Measurements from ENCODE around the gene BRSK2.
"Not testable (repeated sequence)": the region's sequence is repeated elsewhere in the genome, so short reads cannot be mapped to it uniquely, and the experiment has no call there.

The BRSK2 gene

GRCh38 chr11:1354125-1354938, 35.4 kb upstream of the BRSK2 start:
- DNase-seq = no peak

DNA sequence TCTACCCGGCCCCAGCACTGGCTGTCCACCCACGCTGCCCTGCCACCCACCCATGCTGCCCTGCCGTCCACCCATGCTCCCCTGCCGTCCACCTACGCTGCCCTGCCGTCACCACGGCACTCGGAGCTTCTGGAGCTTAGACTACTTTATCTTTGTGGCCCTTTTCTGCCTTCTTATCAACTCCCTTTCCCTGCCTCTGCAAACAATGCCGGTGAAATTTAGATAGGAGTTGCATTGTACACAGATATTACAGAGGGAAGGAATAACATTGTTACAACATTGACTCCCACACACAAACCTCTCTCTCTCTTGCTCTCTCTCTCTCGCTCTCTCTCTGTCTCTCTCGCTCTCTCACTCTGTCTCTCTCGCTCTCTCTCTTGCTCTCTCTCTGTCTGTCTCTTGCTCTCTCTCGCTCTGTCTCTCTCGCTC, 33.7 kb upstream of the BRSK2 start:
- DNase-seq = no peak

GRCh38 chr11:1356478-1356960, 33.2 kb upstream of the BRSK2 start:
- no peak for DNase-seq

- no peak for DNase-seq
These were observed 31.4 kb upstream of the BRSK2 start for GRCh38 chr11:1358286-1358685.

- DNase-seq = not testable (repeated sequence)
These were observed 30.8 kb upstream of the BRSK2 start for GRCh38 chr11:1358931-1359330.

DNA sequence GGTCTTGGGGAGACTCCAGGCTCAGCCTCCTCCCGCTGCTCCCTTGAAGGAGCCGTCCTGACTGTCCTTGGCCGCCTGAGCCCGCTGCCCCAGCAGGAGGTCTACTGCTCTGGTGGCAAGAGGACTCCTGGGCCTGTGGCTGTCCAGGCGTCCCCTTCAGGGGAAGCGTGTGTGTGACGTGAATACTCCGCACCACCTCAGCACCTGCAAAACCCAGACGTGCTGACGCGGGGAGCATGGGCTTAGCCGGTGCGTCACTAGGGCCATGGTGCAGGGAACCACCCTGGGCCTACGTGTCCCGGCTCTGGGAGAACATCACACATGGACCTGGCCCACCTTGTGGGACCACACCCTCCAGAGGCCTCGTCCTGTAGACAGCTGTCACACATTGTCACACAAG, 30.2 kb upstream of the BRSK2 start:
- no peak for DNase-seq

GRCh38 chr11:1360181-1360834, 29.4 kb upstream of the BRSK2 start:
- no peak for DNase-seq

- no peak for DNase-seq
These were observed 28.8 kb upstream of the BRSK2 start for GRCh38 chr11:1360835-1361357.

DNA sequence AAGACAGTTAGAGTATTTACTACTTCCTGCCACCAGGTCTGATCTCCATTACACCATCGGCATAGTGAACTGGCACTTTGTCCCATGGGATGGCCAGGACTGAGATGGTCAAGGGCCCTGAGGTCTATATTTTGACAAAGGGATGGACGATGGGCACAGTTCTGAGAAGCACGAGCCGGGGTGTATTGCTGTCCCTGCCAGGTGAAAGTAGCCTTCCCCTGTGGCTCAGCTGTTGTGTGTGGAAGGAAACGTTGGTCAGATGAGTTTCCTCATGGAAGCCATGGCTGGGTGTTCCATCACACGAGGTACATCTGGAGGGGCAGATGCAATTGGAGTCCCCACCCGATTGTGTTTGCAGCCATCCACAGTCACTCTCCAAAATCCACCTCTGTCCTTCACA, 27.9 kb upstream of the BRSK2 start:
- no peak for DNase-seq

DNA sequence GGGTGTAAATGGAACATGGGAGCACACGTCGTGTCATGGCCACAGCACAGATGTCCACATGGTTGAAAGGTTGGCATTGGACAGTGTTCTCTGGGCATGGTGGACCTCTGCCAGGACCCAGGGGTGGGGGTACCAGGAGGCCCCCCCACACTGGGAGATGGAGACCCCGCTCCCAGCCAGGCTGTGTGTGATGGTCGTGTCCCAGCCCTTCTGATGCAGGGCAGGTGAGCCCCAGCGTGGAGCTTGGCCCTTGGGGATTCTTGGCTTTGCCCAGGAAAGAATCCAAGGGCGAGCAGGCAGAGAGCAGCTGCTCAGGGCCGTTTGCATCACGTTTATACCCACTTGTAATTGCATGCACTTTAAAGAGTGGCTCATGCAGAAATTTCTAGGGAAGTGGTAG, 22.0 kb upstream of the BRSK2 start:
- no peak for DNase-seq

DNA sequence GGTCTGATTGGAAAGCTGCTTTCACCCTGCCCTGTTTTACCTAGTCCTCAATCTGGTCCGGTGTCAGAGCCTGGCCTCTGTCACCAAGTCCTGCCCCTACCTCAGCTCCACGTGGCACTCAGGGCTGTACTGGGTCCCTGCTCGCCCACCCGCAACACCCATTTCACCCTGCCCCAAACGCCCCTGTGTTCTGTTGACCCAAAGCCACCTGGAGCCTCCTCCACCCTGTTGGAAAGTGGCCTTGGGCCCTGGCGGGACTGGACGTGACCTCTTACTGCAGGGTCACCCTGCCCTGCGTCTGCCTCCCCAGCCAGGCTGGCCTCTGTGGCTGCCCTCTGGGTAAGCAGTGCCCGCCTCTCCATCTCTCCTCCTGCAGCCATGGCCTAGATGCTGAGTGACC, 21.5 kb upstream of the BRSK2 start:
- no peak for DNase-seq

DNA sequence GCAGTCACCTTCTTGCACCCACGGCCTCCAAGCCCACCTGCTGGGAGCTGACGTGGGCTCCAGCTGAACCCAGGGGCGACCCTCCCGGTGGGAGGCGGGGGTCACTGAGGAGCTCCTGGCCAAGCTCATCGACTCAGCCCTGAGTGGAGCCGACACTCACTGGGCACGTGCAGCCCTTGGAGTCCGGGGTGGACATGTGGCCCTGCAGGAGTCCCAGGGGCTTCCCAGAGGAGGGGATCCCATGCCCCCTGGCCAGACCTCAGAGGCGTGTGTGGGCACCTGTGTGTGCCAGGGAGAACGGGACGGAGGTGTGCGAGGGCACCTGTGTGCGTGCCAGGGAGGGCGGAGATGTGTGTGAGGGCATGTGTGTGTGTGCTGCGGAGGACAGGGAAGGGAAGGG, 20.8 kb upstream of the BRSK2 start:
- no peak for DNase-seq

- no peak for DNase-seq
These were observed 20.2 kb upstream of the BRSK2 start for GRCh38 chr11:1369371-1370005.

DNA sequence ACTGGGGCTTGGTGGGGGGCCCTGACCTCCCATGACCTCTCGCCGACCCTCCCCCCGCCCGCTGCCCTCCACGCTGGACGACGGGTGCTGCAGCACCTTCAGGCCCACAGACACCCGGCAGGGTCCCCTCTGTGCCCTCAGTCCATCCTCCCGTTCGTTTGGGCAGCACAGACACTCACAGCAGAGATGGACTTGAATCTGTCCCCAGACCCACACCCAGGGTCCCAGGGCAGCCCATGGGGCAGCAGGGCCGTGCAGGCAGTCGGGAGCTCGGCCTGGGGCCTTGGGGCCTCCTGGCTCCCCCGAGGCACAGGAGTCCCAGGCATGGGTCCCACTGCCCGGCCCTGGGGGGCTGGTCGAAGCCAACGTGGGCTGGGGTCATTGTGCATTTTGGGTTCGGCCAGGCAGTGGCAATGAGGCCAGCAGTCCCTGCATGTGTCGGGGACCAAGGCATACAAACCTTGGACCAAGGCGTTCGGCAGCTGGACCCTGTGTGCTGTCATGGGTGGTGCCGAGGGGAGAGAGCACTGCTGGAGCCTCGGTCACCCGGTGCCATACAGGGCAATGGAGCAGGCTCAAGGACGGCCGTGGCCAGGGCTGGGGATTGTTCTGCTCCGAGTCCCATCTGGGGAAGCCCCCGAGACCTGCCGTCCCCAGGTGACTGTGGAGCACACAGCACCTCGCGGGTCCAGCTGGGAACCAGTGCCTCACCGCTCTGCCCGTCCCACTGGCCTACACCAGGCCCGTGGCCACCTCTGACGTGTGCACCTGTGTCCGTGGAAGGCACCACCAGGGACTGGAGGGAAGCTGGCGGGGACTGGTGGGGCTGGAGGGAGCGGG, 19.3 kb upstream of the BRSK2 start:
- no peak for DNase-seq

DNA sequence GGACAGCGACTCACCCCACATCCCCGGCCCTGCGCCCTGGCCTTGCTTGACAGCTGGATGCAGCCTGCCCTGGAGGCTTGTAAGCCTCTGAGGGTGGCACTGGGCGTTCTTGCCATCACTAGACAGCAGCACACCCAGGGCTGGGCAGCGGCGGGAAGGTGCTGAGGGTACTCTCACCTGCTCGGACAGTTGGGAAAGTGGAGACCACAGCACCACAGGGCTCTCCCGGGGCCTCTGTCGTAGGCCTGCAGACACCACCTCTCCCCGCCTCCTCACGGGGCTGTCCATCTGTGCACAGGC, 18.8 kb upstream of the BRSK2 start:
- no peak for DNase-seq

- no peak for DNase-seq
These were observed 18.4 kb upstream of the BRSK2 start for GRCh38 chr11:1371377-1371776.

- no peak for DNase-seq
These were observed 17.8 kb upstream of the BRSK2 start for GRCh38 chr11:1371836-1372465.

DNA sequence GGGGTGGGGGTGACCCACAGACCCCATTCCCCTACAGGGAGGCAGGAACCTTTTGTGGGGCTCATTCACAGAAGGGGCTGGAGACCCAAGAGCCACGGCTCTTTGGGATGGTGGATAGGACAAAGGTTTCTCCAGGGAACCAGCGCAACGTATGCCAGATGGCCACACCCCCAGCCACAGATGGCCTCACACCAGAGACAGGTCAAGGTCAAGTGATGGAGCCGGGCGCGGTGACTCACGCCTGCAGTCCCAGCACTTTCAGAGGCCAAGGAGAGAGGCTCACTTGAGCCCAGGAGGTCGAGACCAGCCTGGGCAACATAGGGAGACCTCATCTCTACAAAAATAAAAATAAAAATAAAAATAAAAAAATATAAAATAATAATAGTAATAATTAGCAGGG, 17.1 kb upstream of the BRSK2 start:
- no peak for DNase-seq

GRCh38 chr11:1373536-1374214, 16.1 kb upstream of the BRSK2 start:
- DNase-seq = no peak

- no peak for DNase-seq
These were observed 14.4 kb upstream of the BRSK2 start for GRCh38 chr11:1375161-1375954.

DNA sequence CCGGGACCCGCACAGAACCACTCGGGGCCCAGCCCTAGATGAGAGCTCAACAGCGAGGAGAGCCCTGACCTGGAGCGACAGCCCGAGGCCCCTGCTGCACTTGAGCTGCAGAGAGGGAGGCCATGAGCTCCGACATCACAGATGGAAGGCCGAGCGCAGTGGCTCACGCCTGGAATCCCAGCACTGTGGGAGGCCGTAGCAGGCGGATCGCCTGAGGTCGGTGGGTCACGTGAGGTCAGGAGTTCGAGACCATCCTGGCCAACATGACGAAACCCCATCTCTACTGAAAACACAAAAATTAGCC, 13.8 kb upstream of the BRSK2 start:
- DNase-seq = no peak
